DMS79 treated with DMSO at 0.1 percent for 48 hours (cell line): ENCODE results near the gene TSGA10IP.
A peak's percentile ranks its signal among the peaks of the same experiment; 100 is the strongest.
"Not testable (repeated sequence)": the region's sequence is repeated elsewhere in the genome, so short reads cannot be mapped to it uniquely, and the experiment has no call there.

ENCODE experiments used
- DNase-seq: peaks from one replicate; lab custom pipeline; 2025; lab: John Stamatoyannopoulos, UW

Gene TSGA10IP

GRCh38 chr11:65947603-65948125, 2.4 kb downstream of the TSGA10IP start:
- no peak for DNase-seq

DNA sequence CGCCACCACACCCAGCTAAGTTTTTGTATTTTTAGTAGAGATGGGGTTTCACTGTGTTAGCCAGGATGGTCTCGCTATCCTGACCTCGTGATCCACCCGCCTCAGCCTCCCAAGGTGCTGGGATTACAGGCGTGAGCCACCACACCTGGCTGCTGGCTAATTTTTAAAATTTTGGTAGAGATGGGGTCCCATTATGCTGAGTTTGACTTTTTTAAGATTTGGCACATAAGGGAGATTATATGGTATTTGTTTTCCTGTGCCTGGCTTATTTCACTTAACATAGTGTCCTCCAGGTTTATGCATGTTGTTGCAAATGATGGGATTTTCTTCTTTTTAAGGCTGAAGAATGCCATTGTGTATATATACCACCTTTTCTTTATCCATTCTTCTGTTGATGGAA, 5.4 kb downstream of the TSGA10IP start:
- DNase-seq: not testable (repeated sequence)

DNA sequence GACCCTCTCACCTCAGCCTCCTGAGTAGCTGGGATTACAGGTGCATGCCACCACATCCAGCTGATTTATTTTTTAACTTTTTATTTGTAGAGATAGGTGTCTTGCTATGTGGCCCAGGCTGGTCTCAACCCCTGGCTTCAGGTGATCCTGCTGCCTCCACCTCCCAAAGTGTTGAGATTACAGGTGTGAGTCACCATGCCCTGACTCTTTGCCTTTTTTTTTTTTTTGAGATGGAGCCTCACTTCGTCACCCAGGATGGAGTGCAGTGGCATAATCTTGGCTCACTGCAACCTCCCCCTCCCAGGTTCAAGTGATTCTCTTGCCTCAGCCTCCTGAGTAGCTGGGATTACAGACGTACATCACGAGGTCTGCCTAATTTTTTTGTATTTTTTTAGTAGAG, 6.4 kb downstream of the TSGA10IP start:
- DNase-seq: not testable (repeated sequence)

- no peak for DNase-seq
These were observed 6.8 kb downstream of the TSGA10IP start for GRCh38 chr11:65952052-65952521.

GRCh38 chr11:65953471-65953870, 8.2 kb downstream of the TSGA10IP start:
- no peak for DNase-seq

DNA sequence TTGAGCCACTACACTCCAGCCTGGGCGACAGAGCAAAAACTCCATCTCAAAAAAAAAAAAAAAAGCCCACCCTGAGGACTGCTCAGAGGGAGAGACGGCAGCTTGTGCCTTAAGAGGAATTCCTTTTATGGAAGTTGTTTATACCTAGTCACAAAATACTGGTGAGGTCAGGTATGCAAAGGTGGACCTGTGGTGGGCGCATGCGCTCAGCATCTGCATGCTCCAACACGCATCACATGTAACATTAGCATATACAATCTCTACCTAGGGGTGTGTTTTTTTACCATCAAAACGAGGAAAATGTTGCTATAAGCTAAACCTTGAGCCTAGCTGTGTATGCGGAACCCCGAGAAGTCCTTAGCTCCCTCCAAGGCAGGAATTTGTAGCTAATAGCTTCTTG, 9.5 kb downstream of the TSGA10IP start:
- DNase-seq: no peak

DNA sequence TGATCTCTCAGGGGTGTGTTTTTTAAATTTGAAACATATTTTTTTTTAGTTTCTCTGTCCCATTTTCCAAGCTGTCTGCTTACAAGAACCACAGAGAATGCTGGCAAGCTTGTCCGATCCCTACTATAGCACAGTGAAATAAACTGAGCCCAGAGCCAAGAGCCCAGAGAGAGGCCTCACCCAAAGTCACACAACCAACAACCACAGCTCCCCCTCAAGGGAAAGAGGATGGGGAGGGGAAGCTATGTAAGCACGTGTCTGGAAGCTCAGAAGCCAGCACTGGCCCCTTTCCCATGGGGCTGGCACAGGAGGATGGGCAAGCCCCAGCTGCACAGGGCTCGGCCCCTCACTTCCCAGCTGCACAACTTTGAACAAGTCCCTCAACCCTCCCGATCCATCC, 13.0 kb downstream of the TSGA10IP start:
- DNase-seq: no peak

DNA sequence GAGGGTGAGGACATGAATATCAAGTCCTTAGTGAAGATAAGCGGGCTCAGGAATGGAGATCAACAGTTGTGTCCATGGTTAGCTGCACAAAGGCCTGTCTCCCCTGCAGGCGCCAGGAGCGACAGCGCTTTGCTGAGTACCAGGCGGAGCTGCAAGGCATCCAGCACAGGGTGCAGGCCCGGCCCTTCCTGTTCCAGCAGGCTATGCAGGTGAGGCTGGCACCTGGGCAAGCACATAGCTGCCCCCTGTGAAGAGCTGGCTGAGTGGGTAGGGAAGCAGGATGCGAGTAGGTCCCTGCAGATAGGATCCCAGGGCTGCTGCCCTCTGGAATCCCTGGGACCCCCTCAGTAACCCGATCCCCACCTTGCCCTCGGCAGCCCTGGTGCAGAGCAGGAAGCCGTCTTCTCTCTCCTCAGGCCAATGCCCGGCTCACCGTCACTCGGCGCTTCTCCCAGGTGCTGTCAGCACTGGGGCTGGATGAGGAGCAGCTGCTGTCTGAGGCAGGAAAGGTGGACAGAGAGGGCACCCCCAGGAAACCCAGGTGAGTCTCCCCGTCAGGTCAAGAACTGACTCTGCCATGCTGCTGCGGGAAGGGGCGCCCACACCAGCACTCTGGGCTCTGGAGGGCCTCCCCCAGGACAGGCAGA, 13.6 kb downstream of the TSGA10IP start:
- DNase-seq: no peak

GRCh38 chr11:65960824-65961266, 15.6 kb downstream of the TSGA10IP start:
- DNase-seq: no peak

GRCh38 chr11:65961267-65962140, 16.2 kb downstream of the TSGA10IP start, which contains the start of gene SART1:
SART1 (plus strand) TSS chr11:65961734; CDS start chr11:65961781, 47 bp downstream.
- peak; percentile 96 for DNase-seq

DNA sequence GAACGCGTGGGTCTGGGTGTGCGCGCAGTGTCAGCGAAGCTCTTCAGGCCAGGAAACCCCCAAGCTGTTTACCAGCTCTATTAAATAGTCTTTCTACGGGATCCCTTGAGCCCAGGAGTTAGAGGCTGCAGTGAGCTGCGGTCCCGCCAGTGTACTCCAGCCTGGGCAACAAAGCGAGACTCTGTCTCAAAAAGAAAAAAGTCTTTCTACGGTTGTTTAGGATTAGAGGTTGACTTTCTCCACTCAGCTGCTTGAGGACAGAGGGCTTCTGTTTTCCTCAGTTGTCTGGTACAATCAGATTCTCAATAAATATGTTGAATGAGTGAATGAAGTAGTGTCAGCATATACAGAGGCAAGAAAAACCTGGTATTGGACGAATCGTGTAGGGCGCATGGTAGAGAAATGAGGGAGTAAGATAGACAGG, 16.9 kb downstream of the TSGA10IP start:
- no peak for DNase-seq

- no peak for DNase-seq
These were observed 19.6 kb downstream of the TSGA10IP start for GRCh38 chr11:65964906-65965305.

DNA sequence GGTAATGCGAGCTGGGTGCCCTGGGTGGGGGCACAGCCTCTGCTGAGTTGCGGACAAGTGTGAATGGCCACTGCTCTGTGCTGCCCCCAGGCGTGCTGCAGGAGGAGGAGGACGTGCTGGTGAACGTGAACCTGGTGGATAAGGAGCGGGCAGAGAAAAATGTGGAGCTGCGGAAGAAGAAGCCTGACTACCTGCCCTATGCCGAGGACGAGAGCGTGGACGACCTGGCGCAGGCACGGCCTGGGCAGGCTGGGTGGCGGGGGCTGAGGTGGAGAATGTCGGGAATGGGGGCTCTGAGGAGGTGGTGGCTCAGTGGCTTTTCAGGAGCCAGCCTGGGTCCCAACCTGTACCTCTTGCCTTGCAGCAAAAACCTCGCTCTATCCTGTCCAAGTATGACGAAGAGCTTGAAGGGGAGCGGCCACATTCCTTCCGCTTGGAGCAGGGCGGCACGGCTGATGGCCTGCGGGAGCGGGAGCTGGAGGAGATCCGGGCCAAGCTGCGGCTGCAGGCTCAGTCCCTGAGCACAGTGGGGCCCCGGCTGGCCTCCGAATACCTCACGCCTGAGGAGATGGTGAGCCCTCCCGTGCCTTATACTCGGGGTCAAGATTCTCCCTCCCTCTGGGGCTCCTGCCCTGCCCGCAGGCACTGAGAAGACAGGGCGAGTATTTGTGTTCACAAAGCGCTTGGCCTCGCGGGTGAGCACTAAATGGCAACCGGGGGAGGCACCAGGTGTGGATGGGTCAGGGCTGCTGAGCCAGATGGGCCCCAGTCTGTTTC, 20.9 kb downstream of the TSGA10IP start:
- no peak for DNase-seq

- no peak for DNase-seq
These were observed 22.2 kb downstream of the TSGA10IP start for GRCh38 chr11:65967329-65967934.

DNA sequence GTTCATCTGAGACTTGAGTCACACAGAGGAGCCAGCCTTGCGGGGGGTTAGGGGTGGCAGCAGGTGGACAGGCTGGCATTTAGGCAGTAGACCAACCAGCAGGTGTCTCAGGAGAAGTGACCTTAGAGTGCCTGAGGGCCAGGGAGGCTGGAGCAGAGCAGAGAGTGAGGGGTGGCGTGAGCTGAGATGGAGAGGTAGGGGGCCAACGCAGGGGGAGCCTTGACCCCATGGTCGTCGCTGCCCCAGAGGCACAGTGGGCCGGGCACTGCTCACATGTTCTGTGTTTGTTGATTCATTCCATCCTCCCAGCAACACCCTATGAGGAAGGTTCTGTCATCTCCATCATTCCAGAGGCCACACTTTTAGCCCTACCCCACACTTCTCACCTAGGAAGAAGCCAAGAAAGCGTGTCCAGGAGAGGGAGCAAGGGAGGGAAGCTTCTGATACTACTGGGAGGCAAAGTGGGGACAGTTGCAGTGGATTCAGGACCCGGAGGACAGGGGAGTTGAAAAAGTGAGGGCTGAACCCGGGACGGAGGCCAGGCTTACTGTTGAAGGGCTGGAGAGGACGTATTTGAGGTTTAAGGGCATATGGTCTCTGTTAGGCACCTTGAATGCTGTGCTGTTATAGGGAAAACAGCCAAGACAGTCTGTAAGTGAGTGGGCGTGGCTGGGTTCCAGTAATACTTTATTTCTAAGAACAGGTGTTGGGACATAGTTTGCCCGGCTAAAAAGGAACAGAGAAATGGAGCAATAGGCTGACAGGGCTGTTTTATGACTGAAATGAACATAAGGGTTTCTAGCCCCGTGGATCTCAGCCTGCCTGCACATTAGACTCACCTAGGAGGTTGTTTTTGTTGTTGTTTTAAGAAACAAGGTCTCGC, 23.6 kb downstream of the TSGA10IP start:
- DNase-seq: no peak

GRCh38 chr11:65972116-65972515, 26.8 kb downstream of the TSGA10IP start:
- DNase-seq: no peak

GRCh38 chr11:65973439-65974110, 28.3 kb downstream of the TSGA10IP start:
- DNase-seq: no peak

DNA sequence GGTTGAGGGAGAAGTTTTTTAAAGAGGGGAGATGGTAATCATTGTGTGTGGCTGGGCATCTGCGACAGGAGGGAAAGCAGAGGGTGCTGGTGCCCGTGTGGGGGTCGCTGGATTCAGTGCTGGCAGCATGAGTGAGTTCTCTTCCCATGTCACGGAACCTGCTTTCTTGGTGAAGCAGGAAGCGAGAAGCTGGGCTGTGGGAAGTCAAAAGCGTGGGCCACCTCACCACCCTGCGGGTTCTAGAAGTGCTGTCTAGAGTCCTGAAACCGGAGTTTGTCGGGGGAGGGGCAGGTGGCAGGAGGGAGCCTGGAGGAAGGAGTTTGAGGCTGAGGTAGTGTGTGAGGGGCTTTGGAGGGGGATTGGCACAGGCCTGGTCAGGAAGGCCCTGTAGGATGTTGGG, 30.5 kb downstream of the TSGA10IP start:
- DNase-seq: no peak

GRCh38 chr11:65976216-65977176, 31.2 kb downstream of the TSGA10IP start:
- no peak for DNase-seq
